Measurements from ENCODE around the gene ACKR4. TPM values are rescaled to one million over a fixed set of nuclear protein-coding genes. Genes with fewer than 3 reads are reported as not detected.
"Not testable (repeated sequence)": the region's sequence is repeated elsewhere in the genome, so short reads cannot be mapped to it uniquely, and the experiment has no call there.

The ACKR4 gene
- total and polyA plus RNA-seq, 2 experiments from 2014 or later = 14.8 to 25.0 TPM

DNA sequence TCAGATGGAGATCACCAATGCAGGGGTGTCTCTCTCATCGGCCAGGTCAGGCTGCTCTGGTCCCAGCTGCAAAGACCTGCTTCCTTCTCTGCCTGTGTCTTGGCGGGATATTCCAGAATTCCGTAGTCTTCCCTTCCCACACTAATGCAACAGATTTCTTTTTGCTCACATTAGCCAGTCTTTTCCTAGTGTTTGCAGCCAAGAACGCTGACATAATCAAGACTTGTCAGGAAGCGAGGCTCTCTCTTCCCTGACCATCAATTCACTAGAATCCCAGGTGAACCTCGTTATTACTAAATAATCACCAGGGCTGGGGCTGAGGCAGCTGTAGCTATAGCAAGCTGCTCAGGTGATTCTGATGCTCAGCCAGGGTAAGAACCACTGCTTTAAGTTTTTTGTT, 43.2 kb upstream of the ACKR4 start:
- 33 to 37% methylated on average over 6 of the region's 6 CpGs for WGBS, 2 experiments (ENCODE audit: low coverage in 1 of 2, low lambda C conversion rate in 2 of 2, missing lambda C conversion rate in 2 of 2)
- H3K36me3 ChIP-seq (ENCODE audit: low read depth) = no peaks in the 10 kb centered on the region
- in situ Hi-C loops (cut with MboI) = no loop called here
- no peak overlapping the region for H3K4me3 ChIP-seq
- H3K9me3 ChIP-seq (ENCODE audit: low read depth) = no peaks in the 10 kb centered on the region
- no peak overlapping the region for H3K4me2 ChIP-seq (ENCODE audit: unreplicated experiment)
- no peak for TF ChIP-seq EZH2phosphoT487 (IDR thresholded peaks at IDR 0.05; ENCODE audit: insufficient read depth, low read depth)
- TF ChIP-seq EZH2 (IDR thresholded peaks at IDR 0.05; ENCODE audit: insufficient read depth, poor library complexity, severe bottlenecking) = no peak
- no peak overlapping the region for H3K9ac ChIP-seq
- H3K9me2 ChIP-seq (ENCODE audit: insufficient read depth) = no peaks in the 10 kb centered on the region
- H2AFZ ChIP-seq = no peak overlapping the region
- no peaks in the 10 kb centered on the region for H4K20me1 ChIP-seq (ENCODE audit: insufficient read depth)
- H3K79me2 ChIP-seq (ENCODE audit: insufficient read depth) = no peaks in the 10 kb centered on the region
- H3F3A ChIP-seq (ENCODE audit: insufficient read depth) = peaks cover 15% of the 10 kb centered on the region
- H3K27ac ChIP-seq = no peak overlapping the region
- peaks cover 18% of the 10 kb centered on the region for H3K4me1 ChIP-seq (ENCODE audit: insufficient read depth)
- H3K27me3 ChIP-seq (replicated peaks; ENCODE audit: insufficient read depth) = no peaks in the 10 kb centered on the region
- DNase-seq = no peak

DNA sequence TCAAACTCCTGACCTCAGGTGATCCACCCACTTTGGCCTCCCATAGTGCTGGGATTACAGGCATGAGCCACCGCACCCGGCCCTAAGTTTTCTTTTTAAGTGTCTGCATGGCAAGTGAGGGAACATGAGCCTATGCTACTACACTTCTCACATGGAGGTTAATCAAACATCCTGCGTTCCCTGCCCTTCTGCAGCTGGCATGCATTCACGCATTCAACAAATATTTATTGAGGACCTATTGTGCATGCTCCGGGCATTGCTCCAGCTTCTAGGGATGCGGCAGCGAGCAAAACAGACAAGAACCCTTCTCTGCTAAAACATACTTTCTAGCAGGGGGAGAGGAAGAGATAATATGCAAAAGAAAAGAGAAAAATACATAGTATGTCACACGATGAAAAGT, 42.6 kb upstream of the ACKR4 start:
- no peak overlapping the region for H3K27ac ChIP-seq
- H3K79me2 ChIP-seq (ENCODE audit: insufficient read depth) = no peaks in the 10 kb centered on the region
- 27 to 30% methylated on average over 8 of the region's 8 CpGs for WGBS, 2 experiments (ENCODE audit: low coverage in 1 of 2, low lambda C conversion rate in 2 of 2, missing lambda C conversion rate in 2 of 2)
- no peaks in the 10 kb centered on the region for H4K20me1 ChIP-seq (ENCODE audit: insufficient read depth)
- TF ChIP-seq EZH2 (IDR thresholded peaks at IDR 0.05; ENCODE audit: insufficient read depth, poor library complexity, severe bottlenecking) (no peak), EZH2phosphoT487 (IDR thresholded peaks at IDR 0.05; ENCODE audit: insufficient read depth, low read depth) (no peak)
- no peak overlapping the region for H3K9ac ChIP-seq
- H3K36me3 ChIP-seq (ENCODE audit: low read depth) = no peaks in the 10 kb centered on the region
- H3K9me2 ChIP-seq (ENCODE audit: insufficient read depth) = no peaks in the 10 kb centered on the region
- H3K4me3 ChIP-seq = no peak overlapping the region
- no peak overlapping the region for H3K4me2 ChIP-seq (ENCODE audit: unreplicated experiment)
- no peaks in the 10 kb centered on the region for H3K9me3 ChIP-seq (ENCODE audit: low read depth)
- in situ Hi-C loops (cut with MboI) = no loop called here
- H3F3A ChIP-seq (ENCODE audit: insufficient read depth) = peaks cover 14% of the 10 kb centered on the region
- DNase-seq = no peak
- H3K4me1 ChIP-seq (ENCODE audit: insufficient read depth) = peaks cover 16% of the 10 kb centered on the region
- no peak overlapping the region for H2AFZ ChIP-seq
- no peaks in the 10 kb centered on the region for H3K27me3 ChIP-seq (replicated peaks; ENCODE audit: insufficient read depth)

DNA sequence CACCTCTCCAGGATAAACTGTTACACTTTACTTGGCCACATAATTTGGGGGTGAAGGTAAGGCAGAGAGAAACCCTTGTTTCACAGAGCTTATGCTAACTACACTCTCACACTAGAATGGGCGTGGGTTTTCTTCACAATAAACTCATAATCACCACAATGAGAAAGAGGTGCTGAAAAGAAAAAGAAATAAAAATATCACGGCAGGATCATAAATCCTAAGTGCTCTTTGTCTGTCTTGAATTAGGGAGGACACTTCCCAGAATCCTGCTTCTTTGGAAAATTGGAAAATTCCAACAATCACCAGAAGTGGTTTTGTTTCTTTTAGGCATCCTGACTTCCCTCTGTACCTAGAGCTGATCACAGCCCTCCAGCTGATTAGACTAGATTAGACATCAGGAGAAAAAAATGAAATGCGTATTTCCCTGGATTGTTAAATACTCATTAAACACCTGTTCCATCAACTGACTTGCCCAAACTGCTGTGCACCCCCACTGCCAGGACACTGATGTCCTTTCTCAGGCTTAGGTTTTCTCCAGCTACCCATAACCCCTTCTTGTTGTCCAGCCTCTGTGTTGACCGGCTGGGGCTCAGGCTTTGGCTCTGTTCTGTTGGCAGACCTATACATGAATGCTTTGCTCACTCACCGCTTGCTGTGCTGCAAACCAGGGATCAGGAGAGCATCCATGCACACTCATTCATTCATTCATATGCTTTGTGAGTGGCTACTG, 41.6 kb upstream of the ACKR4 start:
- WGBS, 2 experiments (ENCODE audit: low coverage in 1 of 2, low lambda C conversion rate in 2 of 2, missing lambda C conversion rate in 2 of 2) = 61 to 65% methylated on average over 5 of the region's 5 CpGs
- Histone ChIP-seq H2AFZ (no peak overlapping the region), H3K27me3 (replicated peaks; ENCODE audit: insufficient read depth) (no peaks in the 10 kb centered on the region), H3K4me2 (ENCODE audit: unreplicated experiment) (no peak overlapping the region), H3K9me2 (ENCODE audit: insufficient read depth) (no peaks in the 10 kb centered on the region), H3K4me1 (ENCODE audit: insufficient read depth) (peaks cover 6% of the 10 kb centered on the region), H3K9me3 (ENCODE audit: low read depth) (no peaks in the 10 kb centered on the region), H3K27ac (no peak overlapping the region), H3F3A (ENCODE audit: insufficient read depth) (peaks cover 4% of the 10 kb centered on the region), H4K20me1 (ENCODE audit: insufficient read depth) (no peaks in the 10 kb centered on the region), H3K36me3 (ENCODE audit: low read depth) (no peaks in the 10 kb centered on the region), H3K4me3 (no peak overlapping the region), H3K79me2 (ENCODE audit: insufficient read depth) (no peaks in the 10 kb centered on the region), H3K9ac (no peak overlapping the region)
- TF ChIP-seq EZH2 (IDR thresholded peaks at IDR 0.05; ENCODE audit: insufficient read depth, poor library complexity, severe bottlenecking) = no peak
- TF ChIP-seq EZH2phosphoT487 (IDR thresholded peaks at IDR 0.05; ENCODE audit: insufficient read depth, low read depth) = no peak
- in situ Hi-C loops (cut with MboI) = no loop called here
- no peak for DNase-seq

DNA sequence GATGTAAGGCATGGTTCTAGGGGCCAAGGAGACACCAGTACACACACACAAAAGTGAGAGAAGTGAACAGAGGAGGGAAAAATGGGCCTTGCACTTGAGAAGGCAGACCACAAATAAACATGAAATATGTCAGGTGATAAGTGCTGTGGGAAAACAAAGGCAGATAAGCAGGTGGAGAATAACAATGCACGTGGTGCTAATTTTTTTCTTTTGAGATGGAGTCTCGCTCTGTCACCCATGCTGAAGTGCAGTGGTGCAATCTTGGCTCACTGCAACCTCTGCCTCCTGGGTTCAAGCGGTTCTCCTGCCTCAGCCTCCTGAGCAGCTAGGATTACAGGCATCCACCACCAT, 41.1 kb upstream of the ACKR4 start:
- H3K9ac ChIP-seq; H3K27ac ChIP-seq; H3K9me2 ChIP-seq (ENCODE audit: insufficient read depth); H2AFZ ChIP-seq; H3K9me3 ChIP-seq (ENCODE audit: low read depth); H3K27me3 ChIP-seq (replicated peaks; ENCODE audit: insufficient read depth); H3K4me1 ChIP-seq (ENCODE audit: insufficient read depth); in situ Hi-C loops (cut with MboI); H3K4me2 ChIP-seq (ENCODE audit: unreplicated experiment); H3K79me2 ChIP-seq (ENCODE audit: insufficient read depth); H4K20me1 ChIP-seq (ENCODE audit: insufficient read depth); DNase-seq; H3F3A ChIP-seq (ENCODE audit: insufficient read depth); H3K4me3 ChIP-seq; H3K36me3 ChIP-seq (ENCODE audit: low read depth): not testable (repeated sequence)
- WGBS, 2 experiments (ENCODE audit: low coverage in 1 of 2, low lambda C conversion rate in 2 of 2, missing lambda C conversion rate in 2 of 2) = 90 to 99% methylated on average over 3 of the region's 3 CpGs
